ENCODE results near the gene C1GALT1C1L.
"Not testable (repeated sequence)": the region's sequence is repeated elsewhere in the genome, so short reads cannot be mapped to it uniquely, and the experiment has no call there.

Gene C1GALT1C1L

GRCh38 chr2:43699761-43700160, 23.5 kb upstream of the C1GALT1C1L start:
- no peaks in the 10 kb centered on the region for H3K9me3 ChIP-seq (ENCODE audit: insufficient read depth, low read depth, low read length)
- no peaks in the 10 kb centered on the region for H3K79me1 ChIP-seq (ENCODE audit: low read length)
- no peak overlapping the region for H3K23ac ChIP-seq (ENCODE audit: low read length)
- no peak overlapping the region for H3K9ac ChIP-seq (ENCODE audit: low read length)
- no peak overlapping the region for H3K18ac ChIP-seq (ENCODE audit: low read length)
- no peaks in the 10 kb centered on the region for H3K27me3 ChIP-seq (ENCODE audit: insufficient read depth, low read length)
- no peaks in the 10 kb centered on the region for H3K4me1 ChIP-seq (ENCODE audit: control insufficient read depth in 1 of 2, insufficient read depth in 2 of 2, low read length in 2 of 2)
- no peak overlapping the region for H2AK5ac ChIP-seq (ENCODE audit: low read length)
- no peak overlapping the region for H2BK5ac ChIP-seq (ENCODE audit: low read depth, low read length, poor library complexity)
- no peak overlapping the region for H4K91ac ChIP-seq (ENCODE audit: low read depth, low read length)
- no CpG with 5 or more reads among the region's 3 CpGs for WGBS (ENCODE audit: extremely low coverage, insufficient coverage, insufficient read length)
- H2BK120ac ChIP-seq (ENCODE audit: insufficient read depth, low read length, poor library complexity), result no peak overlapping the region
- no peak overlapping the region for H3K27ac ChIP-seq (ENCODE audit: low read depth, low read length)
- no peak overlapping the region for H4K8ac ChIP-seq (ENCODE audit: low read depth, low read length)
- H2AFZ ChIP-seq (ENCODE audit: insufficient read depth, low read length, poor library complexity), result no peak overlapping the region
- no peak overlapping the region for H3K4ac ChIP-seq (ENCODE audit: low read depth, low read length)
- H3K4me3 ChIP-seq (ENCODE audit: low read depth, low read length), result no peak overlapping the region
- H3K14ac ChIP-seq (ENCODE audit: low read length), result no peak overlapping the region
- no peak for DNase-seq
- no peaks in the 10 kb centered on the region for H3K79me2 ChIP-seq (ENCODE audit: control insufficient read depth, insufficient read depth, low read length, poor library complexity)
- H3K36me3 ChIP-seq (ENCODE audit: control insufficient read depth in 1 of 2, insufficient read depth in 2 of 2, low read length in 2 of 2), result no peaks in the 10 kb centered on the region
- no peak overlapping the region for H4K12ac ChIP-seq (ENCODE audit: low read depth, low read length)
- H3K4me2 ChIP-seq (ENCODE audit: low read length), result no peak overlapping the region
- H2BK12ac ChIP-seq (ENCODE audit: low read length), result no peak overlapping the region

- not testable (repeated sequence) for H3K79me2 ChIP-seq (ENCODE audit: control insufficient read depth, insufficient read depth, low read length, poor library complexity); H3K9me3 ChIP-seq (ENCODE audit: insufficient read depth, low read depth, low read length); H3K36me3 ChIP-seq (ENCODE audit: control insufficient read depth in 1 of 2, insufficient read depth in 2 of 2, low read length in 2 of 2); H2BK120ac ChIP-seq (ENCODE audit: insufficient read depth, low read length, poor library complexity); DNase-seq; H2AFZ ChIP-seq (ENCODE audit: insufficient read depth, low read length, poor library complexity); H3K79me1 ChIP-seq (ENCODE audit: low read length); H3K27me3 ChIP-seq (ENCODE audit: insufficient read depth, low read length); H3K4me1 ChIP-seq (ENCODE audit: control insufficient read depth in 1 of 2, insufficient read depth in 2 of 2, low read length in 2 of 2); H4K91ac ChIP-seq (ENCODE audit: low read depth, low read length); H3K9ac ChIP-seq (ENCODE audit: low read length); H3K4me2 ChIP-seq (ENCODE audit: low read length); H4K12ac ChIP-seq (ENCODE audit: low read depth, low read length); H2BK5ac ChIP-seq (ENCODE audit: low read depth, low read length, poor library complexity); H2BK12ac ChIP-seq (ENCODE audit: low read length); H4K8ac ChIP-seq (ENCODE audit: low read depth, low read length); H3K14ac ChIP-seq (ENCODE audit: low read length); H3K27ac ChIP-seq (ENCODE audit: low read depth, low read length); H3K4ac ChIP-seq (ENCODE audit: low read depth, low read length); H3K23ac ChIP-seq (ENCODE audit: low read length); H3K18ac ChIP-seq (ENCODE audit: low read length); H2AK5ac ChIP-seq (ENCODE audit: low read length); H3K4me3 ChIP-seq (ENCODE audit: low read depth, low read length)
- WGBS (ENCODE audit: extremely low coverage, insufficient coverage, insufficient read length), result no CpG with 5 or more reads among the region's 6 CpGs
These were observed 21.9 kb upstream of the C1GALT1C1L start for GRCh38 chr2:43698140-43698539.

DNA sequence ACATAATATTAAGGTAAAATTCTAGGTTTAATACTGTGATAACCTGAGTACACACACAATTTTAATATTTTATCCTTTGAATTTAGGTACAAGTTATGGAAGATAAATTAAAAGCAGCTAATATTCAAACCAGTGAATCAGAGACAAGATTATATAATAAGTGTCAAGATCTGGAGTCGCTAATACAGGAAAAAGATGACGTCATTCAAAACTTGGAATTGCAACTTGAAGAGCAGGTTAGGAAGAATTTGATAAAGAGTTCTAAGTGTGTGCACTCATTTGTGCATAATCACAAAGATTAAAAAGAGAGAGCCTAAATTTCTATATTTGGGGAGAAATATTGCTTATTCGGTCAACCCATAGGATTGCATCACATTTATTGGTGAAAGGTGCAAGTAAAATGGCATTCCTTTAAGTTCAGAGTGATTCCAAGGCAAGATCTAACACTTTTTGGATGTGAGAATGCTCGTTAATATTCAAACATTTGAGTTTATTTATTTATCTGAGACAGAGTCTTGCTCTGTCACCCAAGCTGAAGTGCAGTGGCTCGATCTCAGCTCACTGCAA, 16.3 kb upstream of the C1GALT1C1L start:
- no CpG with 5 or more reads among the region's 5 CpGs for WGBS (ENCODE audit: extremely low coverage, insufficient coverage, insufficient read length)

GRCh38 chr2:43689999-43690398, 13.8 kb upstream of the C1GALT1C1L start:
- Histone ChIP-seq H3K79me2 (ENCODE audit: control insufficient read depth, insufficient read depth, low read length, poor library complexity) (no peaks in the 10 kb centered on the region), H2AK5ac (ENCODE audit: low read length) (no peak overlapping the region), H4K91ac (ENCODE audit: low read depth, low read length) (no peak overlapping the region), H3K27me3 (ENCODE audit: insufficient read depth, low read length) (no peaks in the 10 kb centered on the region), H2AFZ (ENCODE audit: insufficient read depth, low read length, poor library complexity) (no peak overlapping the region), H3K23ac (ENCODE audit: low read length) (no peak overlapping the region), H2BK120ac (ENCODE audit: insufficient read depth, low read length, poor library complexity) (no peak overlapping the region), H3K79me1 (ENCODE audit: low read length) (no peaks in the 10 kb centered on the region), H2BK5ac (ENCODE audit: low read depth, low read length, poor library complexity) (no peak overlapping the region), H3K4me2 (ENCODE audit: low read length) (no peak overlapping the region), H3K36me3 (ENCODE audit: control insufficient read depth in 1 of 2, insufficient read depth in 2 of 2, low read length in 2 of 2) (no peaks in the 10 kb centered on the region), H3K4me1 (ENCODE audit: control insufficient read depth in 1 of 2, insufficient read depth in 2 of 2, low read length in 2 of 2) (peaks cover 0 to 2% of the 10 kb centered on the region in 2 experiments), H3K9me3 (ENCODE audit: insufficient read depth, low read depth, low read length) (no peaks in the 10 kb centered on the region), H3K27ac (ENCODE audit: low read depth, low read length) (no peak overlapping the region), H3K18ac (ENCODE audit: low read length) (no peak overlapping the region), H4K12ac (ENCODE audit: low read depth, low read length) (no peak overlapping the region), H2BK12ac (ENCODE audit: low read length) (no peak overlapping the region), H3K9ac (ENCODE audit: low read length) (no peak overlapping the region), H3K4me3 (ENCODE audit: low read depth, low read length) (no peak overlapping the region), H3K4ac (ENCODE audit: low read depth, low read length) (no peak overlapping the region), H4K8ac (ENCODE audit: low read depth, low read length) (no peak overlapping the region), H3K14ac (ENCODE audit: low read length) (no peak overlapping the region)
- WGBS (ENCODE audit: extremely low coverage, insufficient coverage, insufficient read length), result no CpG with 5 or more reads among the region's 2 CpGs
- peak; percentile 1 to 50 for DNase-seq

More for the DNA sequence above, 16.3 kb upstream of the C1GALT1C1L start:
- Histone ChIP-seq H3K9ac (ENCODE audit: low read length) (no peak overlapping the region), H3K4me1 (ENCODE audit: control insufficient read depth in 1 of 2, insufficient read depth in 2 of 2, low read length in 2 of 2) (peaks cover 0 to 2% of the 10 kb centered on the region in 2 experiments), H3K79me2 (ENCODE audit: control insufficient read depth, insufficient read depth, low read length, poor library complexity) (no peaks in the 10 kb centered on the region), H3K36me3 (ENCODE audit: control insufficient read depth in 1 of 2, insufficient read depth in 2 of 2, low read length in 2 of 2) (no peaks in the 10 kb centered on the region), H3K27me3 (ENCODE audit: insufficient read depth, low read length) (no peaks in the 10 kb centered on the region), H3K4me3 (ENCODE audit: low read depth, low read length) (no peak overlapping the region), H2BK5ac (ENCODE audit: low read depth, low read length, poor library complexity) (no peak overlapping the region), H3K4me2 (ENCODE audit: low read length) (no peak overlapping the region), H2AFZ (ENCODE audit: insufficient read depth, low read length, poor library complexity) (no peak overlapping the region), H4K8ac (ENCODE audit: low read depth, low read length) (no peak overlapping the region), H2BK120ac (ENCODE audit: insufficient read depth, low read length, poor library complexity) (no peak overlapping the region), H3K9me3 (ENCODE audit: insufficient read depth, low read depth, low read length) (no peaks in the 10 kb centered on the region), H2AK5ac (ENCODE audit: low read length) (no peak overlapping the region), H4K12ac (ENCODE audit: low read depth, low read length) (no peak overlapping the region), H4K91ac (ENCODE audit: low read depth, low read length) (no peak overlapping the region), H2BK12ac (ENCODE audit: low read length) (no peak overlapping the region), H3K18ac (ENCODE audit: low read length) (no peak overlapping the region), H3K4ac (ENCODE audit: low read depth, low read length) (no peak overlapping the region), H3K79me1 (ENCODE audit: low read length) (no peaks in the 10 kb centered on the region), H3K23ac (ENCODE audit: low read length) (no peak overlapping the region), H3K14ac (ENCODE audit: low read length) (no peak overlapping the region), H3K27ac (ENCODE audit: low read depth, low read length) (no peak overlapping the region)
- peak in 1 of 2 donors; percentile 43 for DNase-seq

Data from trophoblast cell (in vitro differentiated cells and primary cell).